Measurements from ENCODE around the gene ANKRD17.

The ANKRD17 gene

GRCh38 chr4:73104695-73105094 is 153.9 kb downstream of the ANKRD17 start:
- Histone ChIP-seq H3K4me2 (ENCODE audit: low read length) (no peak overlapping the region), H3K79me2 (ENCODE audit: insufficient read depth, low read length) (no peaks in the 10 kb centered on the region), H3K36me3 (ENCODE audit: insufficient read depth, low read length) (peaks cover 69% of the 10 kb centered on the region), H3K9me2 (ENCODE audit: low read depth, low read length) (no peaks in the 10 kb centered on the region), H3K4me1 (ENCODE audit: insufficient read depth, low read length, severe bottlenecking) (no peaks in the 10 kb centered on the region), H3K27ac (ENCODE audit: low read depth, low read length, poor library complexity, severe bottlenecking) (no peak overlapping the region), H3F3A (ENCODE audit: insufficient read depth, low read length) (no peaks in the 10 kb centered on the region), H2AFZ (ENCODE audit: low read length) (no peak overlapping the region), H3K9me3 (ENCODE audit: low read length) (no peaks in the 10 kb centered on the region), H3K27me3 (ENCODE audit: insufficient read depth, low read length) (no peaks in the 10 kb centered on the region), H4K20me1 (ENCODE audit: insufficient read depth, low read length) (no peaks in the 10 kb centered on the region), H3K9ac (ENCODE audit: low read length) (no peak overlapping the region), H3K4me3 (ENCODE audit: low read depth, low read length, poor library complexity, severe bottlenecking) (no peak overlapping the region)
- TF ChIP-seq CTCF (IDR thresholded peaks at IDR 0.05; ENCODE audit: low read length) (no peak), EZH2 (IDR thresholded peaks at IDR 0.05; ENCODE audit: borderline replicate concordance, low read length) (no peak)

GRCh38 chr4:73103799-73104503 is 154.6 kb downstream of the ANKRD17 start:
- TF ChIP-seq EZH2 (IDR thresholded peaks at IDR 0.05; ENCODE audit: borderline replicate concordance, low read length) (no peak), CTCF (IDR thresholded peaks at IDR 0.05; ENCODE audit: low read length) (no peak)
- Histone ChIP-seq H3K36me3 (ENCODE audit: insufficient read depth, low read length) (peaks cover 69% of the 10 kb centered on the region), H2AFZ (ENCODE audit: low read length) (no peak overlapping the region), H4K20me1 (ENCODE audit: insufficient read depth, low read length) (no peaks in the 10 kb centered on the region), H3K27ac (ENCODE audit: low read depth, low read length, poor library complexity, severe bottlenecking) (no peak overlapping the region), H3K79me2 (ENCODE audit: insufficient read depth, low read length) (no peaks in the 10 kb centered on the region), H3K27me3 (ENCODE audit: insufficient read depth, low read length) (no peaks in the 10 kb centered on the region), H3F3A (ENCODE audit: insufficient read depth, low read length) (no peaks in the 10 kb centered on the region), H3K9ac (ENCODE audit: low read length) (no peak overlapping the region), H3K9me3 (ENCODE audit: low read length) (no peaks in the 10 kb centered on the region), H3K4me3 (ENCODE audit: low read depth, low read length, poor library complexity, severe bottlenecking) (no peak overlapping the region), H3K4me2 (ENCODE audit: low read length) (no peak overlapping the region), H3K4me1 (ENCODE audit: insufficient read depth, low read length, severe bottlenecking) (no peaks in the 10 kb centered on the region), H3K9me2 (ENCODE audit: low read depth, low read length) (no peaks in the 10 kb centered on the region)

GRCh38 chr4:73099143-73099542 is 159.5 kb downstream of the ANKRD17 start:
- no peaks in the 10 kb centered on the region for H3K79me2 ChIP-seq (ENCODE audit: insufficient read depth, low read length)
- H3K27ac ChIP-seq (ENCODE audit: low read depth, low read length, poor library complexity, severe bottlenecking): no peak overlapping the region
- H4K20me1 ChIP-seq (ENCODE audit: insufficient read depth, low read length): no peaks in the 10 kb centered on the region
- no peaks in the 10 kb centered on the region for H3K4me1 ChIP-seq (ENCODE audit: insufficient read depth, low read length, severe bottlenecking)
- no peak overlapping the region for H2AFZ ChIP-seq (ENCODE audit: low read length)
- no peak for TF ChIP-seq CTCF (IDR thresholded peaks at IDR 0.05; ENCODE audit: low read length)
- TF ChIP-seq EZH2 (IDR thresholded peaks at IDR 0.05; ENCODE audit: borderline replicate concordance, low read length): no peak
- no peaks in the 10 kb centered on the region for H3K27me3 ChIP-seq (ENCODE audit: insufficient read depth, low read length)
- H3K9me3 ChIP-seq (ENCODE audit: low read length): no peaks in the 10 kb centered on the region
- no peaks in the 10 kb centered on the region; the same call in 1 of the 2 replicates for H3F3A ChIP-seq (ENCODE audit: insufficient read depth, low read length)
- peaks cover 87% of the 10 kb centered on the region for H3K36me3 ChIP-seq (ENCODE audit: insufficient read depth, low read length)
- no peaks in the 10 kb centered on the region for H3K9me2 ChIP-seq (ENCODE audit: low read depth, low read length)
- H3K4me3 ChIP-seq (ENCODE audit: low read depth, low read length, poor library complexity, severe bottlenecking): no peak overlapping the region
- no peak overlapping the region for H3K4me2 ChIP-seq (ENCODE audit: low read length)
- H3K9ac ChIP-seq (ENCODE audit: low read length): no peak overlapping the region

Data from OCI-LY1 (cell line).